GM19099 (cell line): ENCODE data around the gene ERVFRD-1.

Experiments
- POLR2A ChIP-seq: IDR thresholded peaks from 3 replicates; pipeline ENCODE4 v1.6.1; 2011; ENCODE audit warnings: low read depth; ENCODE audit not compliant: insufficient read length; ENCODE audit errors: extremely low read depth

ERVFRD-1 gene

DNA sequence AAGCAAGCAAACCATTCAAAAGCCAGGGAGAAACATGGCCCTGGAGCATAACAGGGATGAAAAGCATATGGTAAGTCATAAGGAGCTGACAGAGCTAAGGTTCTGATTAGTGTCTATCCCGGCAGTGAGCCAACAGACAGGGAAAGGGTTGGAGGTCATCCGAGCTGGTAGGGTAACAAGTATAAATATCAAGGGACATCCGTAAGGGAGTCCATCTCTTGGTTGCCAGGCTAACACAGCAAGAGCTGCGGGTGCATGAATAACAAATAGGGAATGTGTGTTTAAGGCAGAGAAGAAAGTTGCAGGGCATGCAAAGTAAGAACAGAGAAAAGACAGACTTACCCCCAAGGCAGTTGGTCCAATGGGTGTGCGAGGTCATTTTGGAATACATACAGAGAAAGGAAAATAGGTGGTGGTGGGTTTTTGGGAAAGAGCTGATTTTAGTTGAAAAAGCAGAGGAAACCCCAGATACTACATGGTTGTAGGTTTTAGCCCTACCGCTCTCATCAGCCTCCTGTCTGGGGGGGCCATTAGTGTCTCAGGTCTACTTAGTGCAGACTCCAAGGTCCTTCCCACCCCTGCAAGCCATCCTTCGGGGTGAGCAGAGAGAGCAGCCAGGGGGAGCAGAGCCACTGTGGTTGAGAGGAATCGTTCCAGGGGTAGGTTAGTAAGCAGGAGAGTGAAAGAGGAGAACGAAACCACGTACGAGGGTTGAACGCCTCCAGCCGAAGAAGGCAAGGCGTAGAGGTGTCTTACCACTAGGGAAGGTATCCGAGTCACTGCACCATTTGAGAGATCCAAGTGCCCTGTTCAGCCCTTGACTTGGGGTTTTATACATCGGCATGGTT is at the start of gene ERVFRD-1:
TSS of gene ERVFRD-1 (minus strand) at position 805 of the 848 bp plus-strand sequence. CDS start 6,415 bp downstream, outside the sequence.
- TF ChIP-seq POLR2A, result no peak

DNA sequence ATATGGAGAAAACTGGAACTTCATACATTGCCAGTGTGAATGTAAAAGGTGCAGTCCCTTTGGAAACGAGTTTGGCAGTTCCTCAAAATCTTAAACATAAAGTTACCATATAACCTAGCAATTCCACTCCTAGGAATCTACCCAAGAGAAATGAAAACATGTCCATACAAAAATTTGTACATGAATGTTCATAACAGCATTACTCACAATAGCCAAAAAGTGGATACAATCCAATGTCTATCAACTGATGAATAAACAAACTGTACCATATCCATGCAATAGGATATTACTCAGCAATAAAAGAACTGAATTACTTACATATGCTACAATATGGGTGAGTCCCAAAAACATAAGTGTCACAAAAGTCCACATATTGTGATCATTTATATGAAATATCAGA is 48.7 kb upstream of the ERVFRD-1 start:
- no peak for TF ChIP-seq POLR2A

- TF ChIP-seq POLR2A, result no peak
Observed at GRCh38 chr6:11155589-11155988, 44.1 kb upstream of the ERVFRD-1 start.

- TF ChIP-seq POLR2A, result no peak
Observed at GRCh38 chr6:11153447-11153846, 41.9 kb upstream of the ERVFRD-1 start.

- no peak for TF ChIP-seq POLR2A
Observed at GRCh38 chr6:11152581-11152980, 41.1 kb upstream of the ERVFRD-1 start.

DNA sequence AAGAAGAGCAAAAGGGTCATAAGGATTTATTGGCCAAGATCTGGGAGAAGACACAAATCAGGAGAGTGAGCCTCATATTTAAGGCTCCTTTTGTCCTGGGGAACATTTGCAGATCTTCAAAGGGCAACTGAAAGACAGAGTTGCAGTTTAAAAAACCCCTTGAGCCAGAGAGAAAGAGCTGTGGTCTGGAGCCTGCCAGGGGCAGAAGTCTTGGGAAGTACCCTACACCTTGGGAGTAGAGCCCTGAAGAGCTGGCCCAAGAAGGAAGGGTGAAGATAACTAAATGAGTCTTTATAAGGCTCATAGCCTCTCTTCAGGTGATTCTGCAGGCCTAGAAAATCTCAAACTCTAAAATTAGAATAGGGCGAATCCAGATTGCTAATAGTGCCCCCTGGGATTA is 40.0 kb upstream of the ERVFRD-1 start:
- no peak for TF ChIP-seq POLR2A

GRCh38 chr6:11149551-11149950 is 38.0 kb upstream of the ERVFRD-1 start:
- TF ChIP-seq POLR2A, result no peak

GRCh38 chr6:11146117-11146826 is 34.7 kb upstream of the ERVFRD-1 start:
- no peak for TF ChIP-seq POLR2A

DNA sequence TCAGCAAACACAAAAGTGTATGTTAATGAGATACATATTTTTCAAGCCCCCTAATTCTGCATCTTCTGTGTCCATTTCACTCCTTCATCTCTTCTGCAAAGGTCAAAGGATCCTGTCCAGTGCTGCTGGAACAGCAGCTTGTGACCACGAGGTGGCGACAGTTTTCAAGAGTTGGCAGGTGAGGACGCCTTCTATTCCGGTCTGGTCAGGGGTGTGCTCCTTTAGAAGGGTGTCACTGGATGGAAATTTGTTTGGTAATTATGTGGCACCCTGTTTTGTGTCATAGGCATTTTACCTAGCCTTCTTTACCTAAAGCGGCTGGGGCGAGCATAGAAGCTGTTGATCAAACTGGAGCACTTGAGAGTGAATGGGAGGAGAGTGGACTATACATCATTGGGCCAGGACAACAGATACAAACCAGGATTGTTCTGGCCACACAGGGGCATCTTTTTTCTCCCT is 32.9 kb upstream of the ERVFRD-1 start:
- no peak for TF ChIP-seq POLR2A

GRCh38 chr6:11143394-11144371 is 32.2 kb upstream of the ERVFRD-1 start:
- TF ChIP-seq POLR2A, result no peak

GRCh38 chr6:11142296-11143027 is 30.9 kb upstream of the ERVFRD-1 start:
- TF ChIP-seq POLR2A, result no peak

- TF ChIP-seq POLR2A, result no peak
Observed at GRCh38 chr6:11141295-11141694, 29.8 kb upstream of the ERVFRD-1 start.

- TF ChIP-seq POLR2A, result no peak
Observed at GRCh38 chr6:11140056-11140455, 28.5 kb upstream of the ERVFRD-1 start.
